Measurements from ENCODE around the gene NFKBIL1.

GRCh38 chr6:31607317-31607716 lies 59.9 kb downstream of the NFKBIL1 start:
- TF ChIP-seq SRF (IDR thresholded peaks at IDR 0.05; ENCODE audit: low read depth in 2 of 2, low read length in 2 of 2) (no peak), CBX3 (IDR thresholded peaks at IDR 0.05; ENCODE audit: borderline replicate concordance, low read depth) (no peak), SMC3 (IDR thresholded peaks at IDR 0.05; ENCODE audit: borderline replicate concordance, low read length) (no peak)
